HK-2 (cell line): ENCODE measurements around the gene MSMP.
A peak's percentile ranks its signal among the peaks of the same experiment; 100 is the strongest.

Experiments used
- DNase-seq: peaks from one replicate; pipeline ENCODE4 v3.0.0-alpha.2; 2018; ENCODE audit not compliant: unreplicated experiment

Gene MSMP

GRCh38 chr9:35754264-35754663 is at the start of gene MSMP:
TSS of gene MSMP (minus strand) at chr9:35754276. CDS start at chr9:35754129, 147 bp downstream.
- DNase-seq, result no peak

- no peak for DNase-seq
These were observed 47.5 kb upstream of the MSMP start for GRCh38 chr9:35801328-35802128.

- no peak for DNase-seq
These were observed 46.5 kb upstream of the MSMP start for GRCh38 chr9:35800530-35800929.

- peak; percentile 58 for DNase-seq
These were observed 44.7 kb upstream of the MSMP start for GRCh38 chr9:35798658-35799374.

- no peak for DNase-seq
These were observed 43.4 kb upstream of the MSMP start for GRCh38 chr9:35797311-35798109.

- DNase-seq, result no peak
These were observed 41.6 kb upstream of the MSMP start for GRCh38 chr9:35795695-35796094.

GRCh38 chr9:35793461-35793860 is 39.4 kb upstream of the MSMP start:
- no peak for DNase-seq

GRCh38 chr9:35792826-35793225 is 38.8 kb upstream of the MSMP start:
- no peak for DNase-seq

GRCh38 chr9:35792024-35792813 is 38.1 kb upstream of the MSMP start:
- DNase-seq, result no peak

- no peak for DNase-seq
These were observed 37.3 kb upstream of the MSMP start, which contains the start of gene NPR2 for GRCh38 chr9:35791297-35791921. TSS of gene NPR2 (plus strand) at chr9:35791591. CDS start at chr9:35792409, 818 bp downstream.

- DNase-seq, result peak; percentile 44
These were observed 36.6 kb upstream of the MSMP start for GRCh38 chr9:35790385-35791296.

GRCh38 chr9:35790025-35790384 is 35.9 kb upstream of the MSMP start:
- no peak for DNase-seq

GRCh38 chr9:35789541-35789940 is 35.5 kb upstream of the MSMP start:
- no peak for DNase-seq

GRCh38 chr9:35783418-35783817 is 29.3 kb upstream of the MSMP start:
- DNase-seq, result no peak

GRCh38 chr9:35781066-35781465 is 27.0 kb upstream of the MSMP start:
- DNase-seq, result no peak

GRCh38 chr9:35778496-35778895 is 24.4 kb upstream of the MSMP start:
- DNase-seq, result no peak

- no peak for DNase-seq
These were observed 21.9 kb upstream of the MSMP start for GRCh38 chr9:35776018-35776417.

GRCh38 chr9:35774907-35775635 is 21.0 kb upstream of the MSMP start:
- DNase-seq, result no peak

- no peak for DNase-seq
These were observed 17.9 kb upstream of the MSMP start for GRCh38 chr9:35771943-35772342.
